HFF-Myc (cell line): ENCODE results near the gene ZNF22.

ENCODE experiments used
- DNase-seq: peaks from one replicate; pipeline ENCODE4 v3.0.0-alpha.2; 2011; ENCODE audit warnings: low read depth; ENCODE audit errors: extremely low read depth
- H3K4me3 ChIP-seq: replicated peaks from 2 replicates; pipeline ENCODE4 v1.5.1; 2011; ENCODE audit warnings: low read depth, mild to moderate bottlenecking, control low read depth, low read length
- CTCF ChIP-seq: IDR thresholded peaks from 2 replicates; pipeline ENCODE4 v1.5.1; 2012; ENCODE audit warnings: mild to moderate bottlenecking, low read depth, low read length, control low read depth; ENCODE audit errors: missing control alignments

The ZNF22 gene

GRCh38 chr10:44995581-44995913 lies 5.2 kb upstream of the ZNF22 start:
- no peak for TF ChIP-seq CTCF
- no peak overlapping the region for H3K4me3 ChIP-seq
- DNase-seq: no peak

GRCh38 chr10:44995914-44996669 lies 4.6 kb upstream of the ZNF22 start:
- no peak overlapping the region for H3K4me3 ChIP-seq
- no peak for TF ChIP-seq CTCF
- DNase-seq: no peak

GRCh38 chr10:44997105-44997748 lies 3.5 kb upstream of the ZNF22 start:
- TF ChIP-seq CTCF: no peak
- no peak for DNase-seq
- H3K4me3 ChIP-seq: no peak overlapping the region

- no peak overlapping the region for H3K4me3 ChIP-seq
- TF ChIP-seq CTCF: no peak
- no peak for DNase-seq
Observed at GRCh38 chr10:44998146-44998631, 2.5 kb upstream of the ZNF22 start.

GRCh38 chr10:45000138-45000751 lies 478 bp upstream of the ZNF22 start:
- DNase-seq: no peak
- TF ChIP-seq CTCF: no peak
- H3K4me3 ChIP-seq: peak overlapping the region; percentile 63

GRCh38 chr10:45001381-45002148 lies 842 bp downstream of the ZNF22 start:
- DNase-seq: no peak
- no peak for TF ChIP-seq CTCF
- peak overlapping the region; percentile 63 for H3K4me3 ChIP-seq
